ENCODE results near the gene LIPC.

- no peak for TF ChIP-seq PATZ1 (CRISPR knock-in tag; IDR thresholded peaks at IDR 0.05; ENCODE audit: borderline replicate concordance)
- no peak for TF ChIP-seq ZFP3 (CRISPR knock-in tag; IDR thresholded peaks at IDR 0.05)
- TF ChIP-seq TOX (CRISPR knock-in tag; IDR thresholded peaks at IDR 0.05; ENCODE audit: borderline replicate concordance), result no peak
- TF ChIP-seq GLIS3 (CRISPR knock-in tag; IDR thresholded peaks at IDR 0.05), result no peak
- no peak for TF ChIP-seq ZNF565 (CRISPR knock-in tag; conservative IDR thresholded peaks at IDR 0.05; ENCODE audit: low read depth)
- no peak for TF ChIP-seq ARNTL (CRISPR knock-in tag; IDR thresholded peaks at IDR 0.05; ENCODE audit: borderline replicate concordance, low read depth)
- TF ChIP-seq OSR1 (CRISPR knock-in tag; IDR thresholded peaks at IDR 0.05), result no peak
- no peak for TF ChIP-seq PPARA (CRISPR knock-in tag; IDR thresholded peaks at IDR 0.05; ENCODE audit: borderline replicate concordance)
- no peak for TF ChIP-seq ISL1 (CRISPR knock-in tag; IDR thresholded peaks at IDR 0.05)
Observed at GRCh38 chr15:58561321-58561720, 129.5 kb downstream of the LIPC start.

Data from SK-N-SH treated with all-trans-retinoic acid at 6 μM for 48 hours (cell line).